HUES48 (cell line): Measurements from ENCODE around the gene TMCO1.
"Not testable (repeated sequence)": the region's sequence is repeated elsewhere in the genome, so short reads cannot be mapped to it uniquely, and the experiment has no call there.

Source experiments
- H3K27ac ChIP-seq: one replicate; pipeline ENCODE4 v1.7.0; 2013; ENCODE audit warnings: low read depth, low read length, inconsistent platforms
- H3K27me3 ChIP-seq: 2 replicates; pipeline ENCODE4 v1.6.1; 2013; ENCODE audit warnings: mild to moderate bottlenecking, low read length; ENCODE audit not compliant: control insufficient read depth, insufficient read depth
- H3K36me3 ChIP-seq: 2 replicates; pipeline ENCODE4 v1.6.1; 2013; ENCODE audit warnings: low read length; ENCODE audit not compliant: control insufficient read depth, insufficient read depth
- H3K4me1 ChIP-seq: 2 replicates; pipeline ENCODE4 v1.6.1; 2013; ENCODE audit warnings: mild to moderate bottlenecking, low read length; ENCODE audit not compliant: control insufficient read depth, insufficient read depth
- H3K4me3 ChIP-seq: 2 replicates; pipeline ENCODE4 v1.5.1; 2013; ENCODE audit warnings: mild to moderate bottlenecking, low read depth, low read length
- H3K9ac ChIP-seq: 2 replicates; pipeline ENCODE4 v1.6.1; 2013; ENCODE audit warnings: mild to moderate bottlenecking, low read depth, low read length, moderate library complexity
- H3K9me3 ChIP-seq: 2 replicates; pipeline ENCODE4 v1.6.1; 2013; ENCODE audit warnings: low read length; ENCODE audit not compliant: control insufficient read depth, insufficient read depth

Gene TMCO1

GRCh38 chr1:165703648-165704047, 65.0 kb downstream of the TMCO1 start:
- Histone ChIP-seq H3K27ac (no peak overlapping the region), H3K4me3 (no peak overlapping the region), H3K36me3 (no peaks in the 10 kb centered on the region), H3K9me3 (no peaks in the 10 kb centered on the region), H3K27me3 (no peaks in the 10 kb centered on the region), H3K9ac (no peak overlapping the region), H3K4me1 (no peaks in the 10 kb centered on the region)

DNA sequence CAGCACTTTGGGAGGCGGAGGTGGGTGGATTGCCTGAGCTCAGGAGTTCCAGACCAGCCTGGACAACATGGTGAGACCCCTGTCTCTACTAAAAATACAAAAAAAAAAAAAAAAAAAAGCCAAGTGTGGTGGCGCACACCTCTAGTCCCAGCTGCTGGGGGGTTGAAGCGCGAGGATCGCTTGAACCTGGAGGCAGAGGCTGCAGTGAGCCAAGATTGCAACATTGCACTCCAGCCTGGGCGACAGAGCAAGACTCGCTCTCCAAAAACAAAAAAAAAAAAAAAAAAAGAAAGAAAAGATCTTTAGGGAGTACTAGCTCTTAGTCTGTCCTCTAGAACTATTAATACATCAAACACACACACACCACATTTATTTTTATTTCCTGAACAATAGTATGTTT, 66.7 kb downstream of the TMCO1 start:
- not testable (repeated sequence) for H3K36me3 ChIP-seq, H3K27me3 ChIP-seq, H3K4me3 ChIP-seq, H3K9me3 ChIP-seq, H3K27ac ChIP-seq, H3K9ac ChIP-seq, H3K4me1 ChIP-seq

- Histone ChIP-seq H3K4me1 (peaks cover 11% of the 10 kb centered on the region; the same call in 1 of the 2 replicates), H3K36me3 (no peaks in the 10 kb centered on the region), H3K27ac (no peak overlapping the region), H3K9ac (no peak overlapping the region), H3K27me3 (no peaks in the 10 kb centered on the region), H3K4me3 (no peak overlapping the region), H3K9me3 (no peaks in the 10 kb centered on the region)
Observed at GRCh38 chr1:165699577-165699976, 69.1 kb downstream of the TMCO1 start.

GRCh38 chr1:165698761-165699052, 70.0 kb downstream of the TMCO1 start:
- no peaks in the 10 kb centered on the region for H3K9me3 ChIP-seq
- peak overlapping the region; percentile 92 for H3K27ac ChIP-seq
- no peaks in the 10 kb centered on the region for H3K36me3 ChIP-seq
- peaks cover 11% of the 10 kb centered on the region; the same call in 1 of the 2 replicates for H3K4me1 ChIP-seq
- H3K9ac ChIP-seq: peak overlapping the region; percentile 82
- no peaks in the 10 kb centered on the region for H3K27me3 ChIP-seq
- H3K4me3 ChIP-seq: peak overlapping the region; percentile 86

DNA sequence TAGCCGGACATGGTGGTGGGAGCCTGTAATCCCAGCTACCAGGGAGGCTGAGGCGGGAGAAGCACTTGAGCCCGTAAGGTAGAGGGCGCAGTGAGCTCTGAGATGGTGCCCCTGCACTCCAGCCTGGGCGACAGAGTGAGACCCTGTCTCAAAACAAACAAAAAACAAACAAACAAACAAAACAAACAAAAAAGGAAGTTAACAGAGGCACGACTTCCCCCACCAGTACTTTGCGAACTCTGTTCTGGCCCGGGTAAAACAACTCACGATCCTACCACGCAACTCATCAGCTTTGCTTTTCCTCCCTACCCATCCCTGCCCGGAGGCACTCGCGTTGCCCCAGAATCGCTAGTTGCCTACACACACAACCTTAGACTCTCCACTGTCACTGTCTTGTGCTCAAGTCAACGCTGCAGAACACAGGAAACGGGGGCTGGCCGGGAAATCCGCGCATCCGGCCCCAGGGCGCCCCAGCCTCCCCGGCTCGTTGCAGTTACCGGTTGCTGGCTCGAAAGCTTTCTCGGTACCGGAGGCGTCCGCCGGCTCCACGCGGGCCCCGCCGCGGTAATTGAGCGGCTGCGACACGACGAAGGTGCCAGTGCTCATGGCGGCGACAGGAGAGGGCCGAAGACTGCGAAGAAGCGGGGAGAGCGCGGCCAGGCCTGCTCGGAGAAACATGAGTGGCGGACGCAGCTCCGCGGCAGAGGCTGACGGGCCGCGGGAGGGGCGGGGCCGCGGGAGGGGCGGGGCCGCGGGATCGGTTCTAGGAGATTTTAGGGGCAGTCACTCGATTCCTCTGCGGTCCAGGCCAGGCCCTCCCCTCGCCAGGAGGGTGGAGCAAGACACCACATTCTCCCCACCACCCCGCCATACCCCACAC, 70.5 kb downstream of the TMCO1 start, which contains the start of gene ALDH9A1:
ALDH9A1 (minus strand) TSS at position 682 of the 880 bp plus-strand sequence; CDS start at position 678, 4 bp downstream.
- Histone ChIP-seq H3K9me3 (no peaks in the 10 kb centered on the region), H3K27ac (peak within 1 kb of the TSS; percentile 92), H3K36me3 (no peaks in the 10 kb centered on the region), H3K27me3 (no peaks in the 10 kb centered on the region), H3K4me1 (peaks cover 11% of the 10 kb centered on the region; the same call in 1 of the 2 replicates), H3K9ac (peak within 1 kb of the TSS; percentile 82), H3K4me3 (peak within 1 kb of the TSS; percentile 86)

DNA sequence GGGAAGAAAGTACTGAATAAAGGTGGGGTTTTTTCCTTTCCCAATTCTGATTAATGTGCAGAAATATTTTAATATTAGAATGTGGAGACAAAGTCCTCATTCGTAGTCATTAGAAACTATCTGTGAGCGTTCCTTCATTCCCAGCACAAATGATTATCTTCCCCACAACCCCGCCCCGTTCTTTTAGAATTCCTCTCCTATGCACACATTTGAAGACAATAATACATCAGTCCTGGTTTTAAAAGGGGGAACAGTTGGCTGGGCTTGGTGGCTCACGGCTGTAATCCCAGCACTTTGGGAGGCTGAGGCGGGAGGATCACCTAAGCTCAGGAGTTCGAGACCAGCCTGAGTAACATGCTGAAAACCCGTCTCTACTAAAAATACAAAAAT, 71.2 kb downstream of the TMCO1 start:
- peak overlapping the region; percentile 92 for H3K27ac ChIP-seq
- no peak overlapping the region for H3K9ac ChIP-seq
- no peaks in the 10 kb centered on the region for H3K36me3 ChIP-seq
- no peaks in the 10 kb centered on the region for H3K9me3 ChIP-seq
- H3K4me1 ChIP-seq: peaks cover 11% of the 10 kb centered on the region; the same call in 1 of the 2 replicates
- peak overlapping the region; percentile 86 for H3K4me3 ChIP-seq
- no peaks in the 10 kb centered on the region for H3K27me3 ChIP-seq

- Histone ChIP-seq H3K4me3 (peak overlapping the region; percentile 86), H3K9me3 (no peaks in the 10 kb centered on the region), H3K27ac (no peak overlapping the region), H3K27me3 (no peaks in the 10 kb centered on the region), H3K4me1 (peaks cover 11% of the 10 kb centered on the region; the same call in 1 of the 2 replicates), H3K36me3 (no peaks in the 10 kb centered on the region), H3K9ac (no peak overlapping the region)
Observed at GRCh38 chr1:165696625-165697100, 72.0 kb downstream of the TMCO1 start.

GRCh38 chr1:165695031-165695430, 73.6 kb downstream of the TMCO1 start:
- Histone ChIP-seq H3K4me1 (peaks cover 11% of the 10 kb centered on the region; the same call in 1 of the 2 replicates), H3K27me3 (no peaks in the 10 kb centered on the region), H3K27ac (no peak overlapping the region), H3K9ac (no peak overlapping the region), H3K9me3 (peaks cover 3% of the 10 kb centered on the region; the same call in 1 of the 2 replicates), H3K4me3 (no peak overlapping the region), H3K36me3 (peaks cover 5% of the 10 kb centered on the region; the same call in 1 of the 2 replicates)

DNA sequence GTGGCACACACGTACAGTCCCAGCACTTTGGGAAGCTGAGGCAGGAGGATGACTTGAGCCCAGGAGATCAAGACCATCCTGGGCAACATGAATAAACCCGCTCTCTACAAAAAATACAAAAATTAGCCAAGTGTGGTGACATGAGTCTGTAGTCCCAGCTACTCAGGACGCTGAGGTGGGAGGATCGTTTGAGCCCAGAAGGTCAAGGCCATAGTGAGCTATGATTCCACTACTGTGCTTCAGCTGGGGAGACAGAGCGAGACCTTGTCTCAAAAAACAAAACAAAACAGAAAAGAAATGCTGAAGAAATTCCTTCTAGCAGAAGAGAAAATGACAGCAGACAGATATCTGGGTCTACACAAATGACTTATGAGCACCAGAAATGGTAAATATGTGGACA, 80.6 kb downstream of the TMCO1 start:
- no peaks in the 10 kb centered on the region for H3K27me3 ChIP-seq
- no peaks in the 10 kb centered on the region for H3K4me1 ChIP-seq
- no peak overlapping the region for H3K9ac ChIP-seq
- peaks cover 13% of the 10 kb centered on the region for H3K36me3 ChIP-seq
- H3K4me3 ChIP-seq: no peak overlapping the region
- no peak overlapping the region for H3K27ac ChIP-seq
- peaks cover 3% of the 10 kb centered on the region; the same call in 1 of the 2 replicates for H3K9me3 ChIP-seq

DNA sequence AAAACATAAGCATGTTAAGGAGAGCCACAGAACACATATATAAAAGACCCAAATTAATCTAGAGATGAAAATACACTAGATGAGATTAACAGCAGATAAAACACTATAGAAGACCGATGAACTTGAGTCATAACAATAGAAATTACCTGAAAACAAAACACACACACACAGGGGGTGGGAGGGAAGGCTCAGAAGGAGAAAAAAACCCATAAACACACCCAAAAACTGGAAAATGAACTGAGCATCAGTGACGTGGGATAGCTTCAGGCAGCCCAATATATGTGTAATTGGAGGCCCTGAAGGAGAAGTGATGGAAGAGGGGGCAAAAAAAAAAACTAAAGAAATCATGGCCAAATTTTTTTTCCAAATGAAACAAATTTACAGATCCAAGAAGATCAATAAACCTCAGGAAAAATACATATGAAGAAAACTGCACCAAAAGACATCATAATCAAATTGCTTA, 81.7 kb downstream of the TMCO1 start:
- H3K9ac ChIP-seq: no peak overlapping the region
- no peaks in the 10 kb centered on the region for H3K4me1 ChIP-seq
- peaks cover 24% of the 10 kb centered on the region for H3K36me3 ChIP-seq
- peaks cover 3% of the 10 kb centered on the region; the same call in 1 of the 2 replicates for H3K9me3 ChIP-seq
- H3K27me3 ChIP-seq: no peaks in the 10 kb centered on the region
- H3K4me3 ChIP-seq: no peak overlapping the region
- no peak overlapping the region for H3K27ac ChIP-seq
